ENCODE data around the gene BCDIN3D. TPM values are rescaled to one million over a fixed set of nuclear protein-coding genes. Genes with fewer than 3 reads are reported as not detected.

The BCDIN3D gene
- total and polyA plus RNA-seq, 9 of the 15 experiments (the other 6 are each of a cell fraction or from before 2014, with no cell fraction given) = 3.7 to 6.9 (median 5.6) TPM

- no peak for TF ChIP-seq CHAMP1 (IDR thresholded peaks at IDR 0.05)
- no peak for TF ChIP-seq RFX5 (IDR thresholded peaks at IDR 0.05; ENCODE audit: low read depth, low read length)
- no peak for TF ChIP-seq NELFE (IDR thresholded peaks at IDR 0.05; ENCODE audit: insufficient read depth, insufficient read length)
- TF ChIP-seq E4F1 (CRISPR knock-in tag; IDR thresholded peaks at IDR 0.05; ENCODE audit: borderline replicate concordance) = no peak
- 0 out of 2 replicates have a peak, but pooled peaks have one; percentile 75 for TF ChIP-seq ZBTB43 (CRISPR knock-in tag; IDR thresholded peaks at IDR 0.05)
- no peak for TF ChIP-seq KLF10 (CRISPR knock-in tag; IDR thresholded peaks at IDR 0.05)
- no peak for TF ChIP-seq CREB3 (tag; conservative IDR thresholded peaks at IDR 0.05; ENCODE audit: low read depth)
- no peak for TF ChIP-seq FOXO4 (CRISPR knock-in tag; IDR thresholded peaks at IDR 0.05)
- no peak for TF ChIP-seq TSC22D4 (tag; IDR thresholded peaks at IDR 0.05)
- no peak for TF ChIP-seq ZNF174 (CRISPR knock-in tag; IDR thresholded peaks at IDR 0.05)
- no peak for TF ChIP-seq MYNN (IDR thresholded peaks at IDR 0.05)
- no peak for TF ChIP-seq MYNN (CRISPR knock-in tag; IDR thresholded peaks at IDR 0.05)
- no peak for TF ChIP-seq NCOA2 (IDR thresholded peaks at IDR 0.05; ENCODE audit: partially characterized antibody in 2 of 2)
- TF ChIP-seq CTBP1 (IDR thresholded peaks at IDR 0.05; ENCODE audit: borderline replicate concordance) = peak; percentile 68; the same call in 1 of the 2 replicates
- TF ChIP-seq ZFX (CRISPR knock-in tag; IDR thresholded peaks at IDR 0.05) = peak; percentile 78
- no peak for TF ChIP-seq THRB (CRISPR knock-in tag; conservative IDR thresholded peaks at IDR 0.05)
Observed at GRCh38 chr12:49828133-49829091, 14.5 kb downstream of the BCDIN3D start, which contains the start of gene NCKAP5L (continued).
